ENCODE results near the gene ATP6V0B. TPM values are rescaled to one million over a fixed set of nuclear protein-coding genes. Genes with fewer than 3 reads are reported as not detected.

Gene ATP6V0B
- total and polyA plus RNA-seq, 10 of the 15 experiments (the other 5 are each of a cell fraction or from before 2014, with no cell fraction given), result 65.3 to 250 (median 144) TPM

- TF ChIP-seq CHD1 (IDR thresholded peaks at IDR 0.05; ENCODE audit: low read depth, low read length), result no peak
- TF ChIP-seq CTCF (IDR thresholded peaks at IDR 0.05 in 2 of 3, conservative IDR thresholded peaks at IDR 0.05 in 1 of 3; ENCODE audit: control insufficient read depth in 2 of 3, extremely low read depth in 1 of 3, insufficient read depth in 1 of 3, low read depth in 3 of 3, low read length in 3 of 3), result peak in 2 of 3 experiments; percentile 10 to 15; a peak in 2 of 6 replicates
- TF ChIP-seq ZNF384 (IDR thresholded peaks at IDR 0.05; ENCODE audit: borderline replicate concordance, low read depth, low read length), result no peak
- no peak for TF ChIP-seq STAT3 (IDR thresholded peaks at IDR 0.05; ENCODE audit: low read depth, low read length)
Observed at GRCh38 chr1:43969746-43970466, 4.9 kb upstream of the ATP6V0B start, which contains the start of gene DPH2 (continued).

- no peaks in the 10 kb centered on the region for H3K9me3 ChIP-seq (replicated peaks; ENCODE audit: control insufficient read depth, insufficient read depth, low read length)
- TF ChIP-seq KDM1A (IDR thresholded peaks at IDR 0.05; ENCODE audit: borderline replicate concordance), result no peak
- TF ChIP-seq ZBTB40 (IDR thresholded peaks at IDR 0.05; ENCODE audit: borderline replicate concordance), result no peak
- TF ChIP-seq HCFC1 (IDR thresholded peaks at IDR 0.05; ENCODE audit: low read length), result no peak
- no peak for TF ChIP-seq HSF1 (IDR thresholded peaks at IDR 0.05; ENCODE audit: low read depth, low read length)
- TF ChIP-seq ZSCAN29 (IDR thresholded peaks at IDR 0.05), result no peak
- no peak for TF ChIP-seq E4F1 (IDR thresholded peaks at IDR 0.05; ENCODE audit: borderline replicate concordance, partially characterized antibody)
- H2AFZ ChIP-seq (ENCODE audit: control insufficient read depth, low read depth, low read length), result no peak overlapping the region; the same call in 1 of the 2 replicates
- peaks cover 18% of the 10 kb centered on the region for H3K4me1 ChIP-seq (ENCODE audit: control insufficient read depth, insufficient read depth, low read length)
- ChIA-PET RAD21 (ENCODE audit: unreplicated experiment) (interaction anchor here (2.6 kb wide), 1 partner anchor 207 kb away, joined by 6 read pairs; no protein-coding TSS in a partner anchor), POLR2A (interaction anchor here (1.0 kb wide), 1 partner anchor 23 kb away, joined by 3 read pairs; the partner anchor contains the start of gene IPO13), SMC1A (ENCODE audit: uncharacterized antibody, unreplicated experiment) (no interaction called here), CTCF (interaction anchor here (0.9 to 2.0 kb wide), 4 partner anchors 23 to 66 kb away, joined by 3 to 6 read pairs (median 4); no protein-coding TSS in a partner anchor)
- H3K4me2 ChIP-seq (ENCODE audit: control insufficient read depth, insufficient read depth), result peak overlapping the region; percentile 93
- H3K79me2 ChIP-seq (ENCODE audit: control insufficient read depth, insufficient read depth, low read length), result peaks cover 24% of the 10 kb centered on the region
- peak overlapping the region; percentile 89 for H3K9ac ChIP-seq (ENCODE audit: control insufficient read depth, insufficient read depth, low read length)
- H4K20me1 ChIP-seq (ENCODE audit: control insufficient read depth, insufficient read depth), result no peaks in the 10 kb centered on the region
- H3K36me3 ChIP-seq (ENCODE audit: control insufficient read depth in 2 of 2, insufficient read depth in 2 of 2, low read length in 1 of 2), result peaks cover 8 to 11% of the 10 kb centered on the region in 2 experiments; a peak in 3 of 4 replicates
- H3K27ac ChIP-seq (ENCODE audit: control insufficient read depth, insufficient read depth), result peak overlapping the region; percentile 60
- ATAC-seq (no peak), FAIRE-seq (no peak), DNase-seq (ENCODE audit: low read depth, low spot score) (no peak)
- in situ Hi-C loops (cut with MboI), result no loop called here
- BruUV-seq (replicated peaks), result no TSS peak
- peak overlapping the region; percentile 98 for H3K4me3 ChIP-seq
- intact Hi-C loops (cut with micrococcal nuclease; ENCODE audit: unreplicated experiment), result no loop called here
- no peaks in the 10 kb centered on the region for H3K27me3 ChIP-seq (replicated peaks in 1 of 2; ENCODE audit: control insufficient read depth in 2 of 2, insufficient read depth in 2 of 2, low read length in 1 of 2)
- WGBS (ENCODE audit: insufficient coverage, insufficient replicate concordance, low lambda C conversion rate, missing lambda C conversion rate), result 15% methylated on average over 5 of the region's 5 CpGs
Observed at GRCh38 chr1:43970502-43970901, 4.3 kb upstream of the ATP6V0B start.

All from GM12878 (cell line).